HTR-8/SVneo (cell line): ENCODE data around the gene LPO.
A peak's percentile ranks its signal among the peaks of the same experiment; 100 is the strongest.

Experiments
- DNase-seq: peaks from one replicate; pipeline ENCODE4 v3.0.0; 2011; ENCODE audit warnings: low spot score, mixed read lengths; ENCODE audit not compliant: insufficient read length
- FAIRE-seq: peaks from 2 replicates; lab custom pipeline; 2011; peaks lifted over from hg19 to GRCh38; lab: Jason Lieb, UNC

LPO gene

DNA sequence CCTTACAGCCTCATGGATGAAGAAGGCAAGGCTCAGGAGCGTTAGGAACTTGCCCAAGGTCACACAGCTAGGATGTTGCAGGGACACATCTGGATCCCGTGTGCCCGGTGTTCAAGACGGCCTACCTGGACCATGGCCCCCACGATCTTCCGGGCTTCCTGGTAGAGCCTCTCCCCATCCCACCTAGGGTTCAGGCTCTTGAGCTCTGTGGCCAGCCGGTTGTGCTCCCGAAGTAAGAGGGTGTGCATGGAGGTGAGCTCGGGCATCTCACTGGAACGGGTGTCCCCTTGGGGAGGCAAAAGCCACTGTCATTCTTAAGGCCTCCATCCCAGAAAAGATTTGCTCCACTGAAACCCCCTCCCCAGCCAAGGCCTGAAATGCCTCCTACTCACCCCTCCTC is 37.0 kb downstream of the LPO start:
- DNase-seq (no peak), FAIRE-seq (no peak)

DNA sequence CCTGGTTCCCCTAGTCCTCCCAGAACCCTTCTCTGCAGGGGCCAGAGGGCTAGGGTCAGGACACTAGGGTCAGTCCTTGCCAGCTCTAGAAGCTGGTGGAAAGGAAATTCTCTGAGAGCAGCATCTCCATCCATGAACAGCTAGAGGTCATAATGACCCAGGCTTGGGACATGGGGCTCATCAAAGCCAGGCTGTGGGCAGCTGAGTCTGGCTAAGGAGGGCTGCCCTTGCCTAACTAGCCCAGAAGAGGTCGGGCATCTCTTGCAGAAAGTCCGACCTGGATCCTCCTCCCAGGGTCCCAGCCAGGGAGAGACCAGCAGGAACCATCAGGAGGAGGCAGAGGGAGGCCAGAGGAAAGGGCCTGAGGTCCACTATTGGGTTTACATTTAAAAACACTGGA is 38.0 kb downstream of the LPO start:
- FAIRE-seq (no peak), DNase-seq (no peak)

DNA sequence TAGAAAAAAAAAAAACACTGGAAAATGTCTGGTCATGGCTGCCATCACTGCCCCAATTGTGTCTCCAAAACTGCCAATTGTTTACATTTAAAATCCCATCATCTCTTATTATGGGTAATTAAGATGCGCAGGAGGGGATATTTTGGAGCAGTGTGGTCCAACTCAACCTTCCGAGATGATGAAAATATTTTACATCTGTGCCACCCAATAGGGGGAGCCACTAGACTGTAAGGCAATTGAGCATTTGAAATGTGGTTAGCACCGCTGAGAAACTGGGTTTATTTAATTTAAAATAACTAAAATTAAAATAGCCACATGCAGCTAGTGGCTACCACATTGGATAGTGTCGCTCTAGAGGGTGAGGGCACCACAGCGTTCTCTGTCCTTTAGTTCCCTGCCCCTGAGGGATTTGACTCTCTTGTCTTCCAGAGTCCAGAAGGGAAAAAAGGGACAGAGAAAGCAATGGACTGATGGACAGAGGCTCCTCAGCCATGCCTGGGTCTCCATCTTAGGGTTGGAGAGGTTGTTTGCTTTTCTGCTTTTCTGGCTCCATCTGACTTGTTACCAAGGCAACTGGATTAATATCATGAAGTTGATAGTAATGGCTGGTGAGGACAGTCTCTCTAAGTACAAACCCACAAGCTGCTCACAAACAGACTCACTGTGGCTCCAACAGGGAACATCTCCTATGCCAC is 38.9 kb downstream of the LPO start:
- FAIRE-seq, result peak; percentile 44
- no peak for DNase-seq

GRCh38 chr17:58277802-58278595 is 39.6 kb downstream of the LPO start:
- DNase-seq (no peak), FAIRE-seq (no peak)

DNA sequence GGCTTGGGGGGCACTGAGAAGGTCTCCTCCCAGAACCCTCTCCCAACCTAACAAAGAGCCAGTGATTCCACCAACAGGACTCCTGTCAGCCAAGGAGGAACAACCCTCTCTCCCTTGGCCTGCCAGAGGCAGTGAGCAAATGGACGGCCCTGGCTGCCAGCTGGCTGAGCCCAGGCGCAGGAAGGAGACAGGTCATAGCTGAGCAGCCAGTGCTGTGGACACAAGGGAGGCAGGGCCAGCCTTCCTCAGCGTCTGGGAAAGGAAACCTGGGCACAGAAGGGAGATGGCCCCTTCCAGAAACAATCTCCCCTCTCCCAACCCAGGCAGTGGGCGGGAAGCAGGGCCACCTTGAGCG is 40.3 kb downstream of the LPO start:
- FAIRE-seq, result no peak

GRCh38 chr17:58279016-58279711 is 40.8 kb downstream of the LPO start:
- no peak for DNase-seq
- FAIRE-seq, result no peak

More for the DNA sequence above, 40.3 kb downstream of the LPO start:
- no peak for DNase-seq

- FAIRE-seq, result no peak
- no peak for DNase-seq
Observed at GRCh38 chr17:58279736-58280479, 41.5 kb downstream of the LPO start.

DNA sequence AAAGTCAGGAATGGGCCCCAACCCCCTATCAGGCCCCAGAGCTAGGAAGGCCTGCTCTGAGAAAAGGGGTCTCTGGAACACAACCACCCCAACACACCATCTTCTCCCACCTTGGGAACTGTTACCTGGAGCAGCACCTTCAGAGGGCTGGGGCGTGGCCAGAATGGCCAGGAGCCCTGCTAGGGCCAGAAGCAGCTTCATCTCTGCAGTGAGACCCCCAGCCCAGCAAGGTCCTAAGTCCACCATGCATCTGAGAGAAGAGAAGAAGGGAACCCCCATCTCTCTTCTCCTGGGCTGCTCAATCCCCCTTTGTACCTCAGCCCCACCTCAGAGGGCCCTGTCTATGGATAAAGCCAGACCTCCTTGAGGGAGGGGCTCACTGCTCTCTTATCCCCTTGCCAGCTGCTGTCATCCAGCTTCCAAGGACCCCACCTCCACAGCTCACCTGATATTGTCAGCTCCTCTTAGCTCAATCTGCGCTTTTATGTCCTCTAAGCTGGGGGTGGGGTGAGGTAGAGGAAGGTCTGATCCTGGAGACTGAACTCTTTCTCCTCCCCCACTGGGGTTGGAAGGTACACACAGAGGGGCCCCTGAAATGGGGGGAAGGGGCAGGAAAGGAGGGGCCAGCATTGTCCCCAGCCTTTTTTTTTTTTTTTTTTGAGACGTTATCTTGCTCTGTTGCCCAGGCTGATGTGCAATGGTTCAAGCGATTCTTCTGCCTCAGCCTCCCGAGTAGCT is 42.3 kb downstream of the LPO start, which contains the start of gene MPO:
TSS of gene MPO (minus strand) at position 456 of the 738 bp plus-strand sequence. CDS start at position 279, 177 bp downstream.
- no peak for DNase-seq
- no peak for FAIRE-seq

DNA sequence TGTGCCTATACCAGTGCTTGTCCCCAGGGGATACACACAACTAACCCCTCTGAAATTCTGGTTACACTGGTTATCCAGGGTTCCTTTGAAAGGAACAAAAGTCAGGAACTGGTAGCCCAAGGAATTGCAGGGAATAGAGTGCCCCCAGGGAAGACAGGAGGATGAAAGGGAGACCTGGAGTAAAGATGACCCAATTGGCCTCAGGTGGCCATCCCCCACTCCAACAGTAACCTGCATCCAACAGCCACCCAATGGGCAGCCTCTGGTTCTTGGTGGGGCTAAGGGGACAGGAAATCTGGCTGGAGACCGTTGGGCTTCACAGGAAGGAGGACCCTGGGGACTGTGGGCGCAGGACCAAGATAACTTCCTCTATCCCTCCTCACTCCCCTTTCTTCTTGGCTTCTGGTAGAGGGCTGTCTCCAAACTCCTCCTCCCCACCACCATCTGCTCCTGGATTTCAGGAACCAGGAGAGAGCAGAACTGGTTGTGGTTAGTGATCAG is 43.2 kb downstream of the LPO start:
- DNase-seq, result no peak

GRCh38 chr17:58282442-58282841 is 44.1 kb downstream of the LPO start:
- no peak for FAIRE-seq
- DNase-seq, result no peak

More for the DNA sequence above, 43.2 kb downstream of the LPO start:
- FAIRE-seq, result no peak

DNA sequence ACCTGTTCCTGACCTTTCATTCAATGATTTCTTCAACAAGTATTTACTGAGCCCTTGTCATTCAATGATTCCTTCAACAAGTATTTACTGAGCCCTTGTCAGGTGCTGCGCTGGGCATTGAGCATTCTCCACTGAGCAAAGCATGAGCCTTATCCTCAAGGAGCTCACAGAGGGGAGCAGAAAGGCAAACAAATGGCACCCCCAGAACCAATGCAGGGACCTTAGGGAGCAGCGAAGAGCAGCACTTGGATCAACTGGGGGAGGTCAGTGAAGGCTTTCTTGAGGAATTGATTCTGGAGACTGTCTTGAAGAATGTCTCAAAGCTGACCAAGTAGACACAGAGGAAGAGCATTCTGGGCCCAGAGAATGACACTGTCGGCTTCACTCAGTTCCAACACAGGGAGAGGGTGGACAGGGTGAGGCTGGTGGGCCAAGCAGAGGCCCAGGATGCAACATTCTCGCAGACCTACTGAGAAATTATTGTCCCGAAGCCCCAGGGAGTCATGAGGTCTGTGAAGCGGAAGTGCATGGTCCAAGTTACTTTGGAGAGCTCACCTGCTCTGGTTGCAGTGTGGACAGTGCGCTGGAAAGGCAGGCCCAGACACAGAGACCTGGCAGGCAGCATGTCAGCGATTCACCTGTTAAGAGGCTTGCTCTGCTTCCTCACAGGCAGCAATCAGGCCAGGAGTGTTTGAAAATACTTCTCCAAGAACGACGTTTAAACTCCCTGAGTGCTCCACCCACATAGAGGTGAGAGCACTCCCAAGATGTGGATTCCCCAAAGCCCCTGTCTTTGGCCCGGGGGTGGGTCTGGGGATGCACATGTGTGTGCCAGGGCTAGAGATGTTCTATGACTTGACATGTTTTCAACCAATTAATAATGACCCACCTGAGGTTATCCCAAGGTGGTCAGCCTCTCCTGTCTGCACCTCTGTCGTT is 45.6 kb downstream of the LPO start:
- FAIRE-seq (no peak), DNase-seq (no peak)

DNA sequence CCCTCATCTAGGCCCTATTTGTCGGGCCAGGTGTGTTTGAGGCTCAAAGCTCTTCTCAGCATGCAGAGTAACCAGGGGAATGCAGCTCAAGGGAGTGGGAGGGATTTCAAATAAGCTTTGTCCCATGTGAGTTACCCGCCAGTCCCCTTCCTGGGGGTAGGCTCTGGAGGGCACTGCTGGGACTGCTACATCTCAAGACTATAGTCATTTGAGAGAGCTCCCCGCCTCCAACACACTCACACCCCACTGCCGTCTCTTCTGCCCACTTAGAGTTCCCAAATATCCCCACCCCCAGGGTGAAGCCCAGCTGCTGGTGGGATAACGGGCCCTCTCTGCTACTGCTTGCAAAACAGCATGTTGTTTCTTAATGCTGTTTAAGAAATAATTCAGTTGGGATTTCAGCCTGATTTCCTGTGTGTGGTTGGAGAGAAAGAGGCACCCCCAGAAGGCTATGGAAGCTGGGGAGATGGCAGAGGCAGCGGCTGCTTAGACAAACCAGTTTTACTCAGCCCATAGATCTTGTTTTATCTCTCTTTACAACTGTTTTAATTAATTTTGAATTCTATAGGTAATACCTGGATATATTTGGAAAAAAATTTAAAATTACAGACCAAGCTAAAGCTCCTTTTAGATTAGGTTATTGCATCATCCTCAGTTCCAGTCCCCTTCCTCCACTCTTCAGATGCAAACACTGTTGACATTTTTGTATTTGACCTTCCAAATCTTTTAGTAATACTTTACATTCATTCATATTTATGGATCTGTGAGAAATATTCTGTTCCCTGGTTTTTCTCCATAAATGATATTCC is 46.4 kb downstream of the LPO start:
- DNase-seq (no peak), FAIRE-seq (no peak)

GRCh38 chr17:58285422-58285810 is 47.0 kb downstream of the LPO start:
- FAIRE-seq (no peak), DNase-seq (no peak)

DNA sequence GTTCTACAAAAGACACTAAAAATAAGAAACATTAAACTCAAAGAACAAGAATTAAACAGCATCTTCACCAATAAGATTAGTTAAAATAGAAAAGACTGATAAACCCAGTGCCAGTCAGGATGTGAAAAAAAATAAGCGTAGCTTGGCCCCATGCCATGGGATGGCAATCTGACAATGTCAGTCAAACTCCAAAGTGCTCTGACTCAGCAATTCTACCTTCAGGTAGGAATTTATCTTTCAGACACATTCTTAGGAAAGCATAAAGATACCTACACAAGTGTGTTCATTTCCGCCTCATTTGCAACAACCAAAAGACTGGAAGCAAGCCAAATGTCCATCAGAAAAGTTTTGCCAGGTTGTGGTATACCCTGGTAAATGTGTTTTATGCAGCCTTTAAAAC is 51.5 kb downstream of the LPO start:
- FAIRE-seq (no peak), DNase-seq (no peak)

- DNase-seq, result no peak
- no peak for FAIRE-seq
Observed at GRCh38 chr17:58291246-58291645, 52.9 kb downstream of the LPO start.

GRCh38 chr17:58294034-58294433 is 55.6 kb downstream of the LPO start:
- no peak for FAIRE-seq
- DNase-seq, result no peak

DNA sequence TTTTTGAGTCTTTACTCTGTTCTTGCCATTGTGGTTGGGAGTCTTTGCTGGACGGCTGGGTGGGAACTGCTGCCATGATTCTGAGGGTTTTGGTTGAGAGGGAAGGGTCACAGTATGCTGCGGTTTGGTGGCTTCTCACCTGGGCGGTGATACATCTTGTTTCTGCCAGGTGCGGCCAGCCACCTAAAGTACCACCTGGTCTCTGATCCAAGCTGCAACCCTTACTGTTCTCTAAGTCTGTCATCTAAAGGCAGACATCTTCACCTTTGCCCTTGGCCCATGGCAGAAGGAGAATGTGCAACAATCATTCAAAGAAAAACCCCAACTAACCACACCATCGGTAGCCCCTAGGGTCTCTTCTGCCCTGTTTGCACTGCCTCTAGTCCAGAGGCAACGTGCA is 62.0 kb downstream of the LPO start:
- FAIRE-seq, result peak; percentile 28
- DNase-seq, result no peak
